ENCODE measurements around the gene TPM4. TPM values are rescaled to one million over a fixed set of nuclear protein-coding genes. Genes with fewer than 3 reads are reported as not detected.
A peak's percentile ranks its signal among the peaks of the same experiment; 100 is the strongest.
"Not testable (repeated sequence)": the region's sequence is repeated elsewhere in the genome, so short reads cannot be mapped to it uniquely, and the experiment has no call there.

TPM4 gene
- 100 to 1,000 TPM; 193 to 331 (median 238) TPM for polyA plus RNA-seq (ENCODE audit: insufficient read length in 10 of 10)
- long read RNA-seq, donor 1, transcript TPM4-213 (1 exons, 2,672 nt): major isoform, 40 of 123 reads
- long read RNA-seq, donor 1, transcript TPM4-201 (8 exons, 2,666 nt): minor isoform, 38 of 123 reads
- long read RNA-seq, donor 1, partial matches to known transcripts: 44 of 123 reads
- long read RNA-seq, donor 1, other reads (novel, unspliced or antisense): 0 of 123 reads
- long read RNA-seq, donor 2, transcript TPM4-201 (8 exons, 2,666 nt): major isoform, 42 of 117 reads
- long read RNA-seq, donor 2, transcript TPM4-213 (1 exons, 2,672 nt): minor isoform, 36 of 117 reads
- long read RNA-seq, donor 2, partial matches to known transcripts: 39 of 117 reads
- long read RNA-seq, donor 2, other reads (novel, unspliced or antisense): 0 of 117 reads
- long read RNA-seq, donor 3, partial matches to known transcripts: 0 of 1 reads
- long read RNA-seq, donor 3, other reads (novel, unspliced or antisense): 0 of 1 reads
- long read RNA-seq, donor 4, transcript TPM4-201 (8 exons, 2,666 nt): minor isoform, 46 of 184 reads
- long read RNA-seq, donor 4, transcript TPM4-213 (1 exons, 2,672 nt): major isoform, 57 of 184 reads
- long read RNA-seq, donor 4, partial matches to known transcripts: 81 of 184 reads
- long read RNA-seq, donor 4, other reads (novel, unspliced or antisense): 0 of 184 reads
- long read RNA-seq, donor 5, transcript TPM4-213 (1 exons, 2,672 nt): major isoform, 86 of 276 reads
- long read RNA-seq, donor 5, transcript TPM4-201 (8 exons, 2,666 nt): minor isoform, 82 of 276 reads
- long read RNA-seq, donor 5, partial matches to known transcripts: 80 of 276 reads
- long read RNA-seq, donor 5, other reads (novel, unspliced or antisense): 25 of 276 reads
- long read RNA-seq, donor 6, transcript TPM4-201 (8 exons, 2,666 nt): minor isoform, 77 of 263 reads
- long read RNA-seq, donor 6, transcript TPM4-213 (1 exons, 2,672 nt): major isoform, 78 of 263 reads
- long read RNA-seq, donor 6, partial matches to known transcripts: 90 of 263 reads
- long read RNA-seq, donor 6, other reads (novel, unspliced or antisense): 14 of 263 reads
- long read RNA-seq, donor 7, transcript TPM4-213 (1 exons, 2,672 nt): minor isoform, 44 of 202 reads
- long read RNA-seq, donor 7, transcript TPM4-206 (4 exons, 877 nt): minor isoform, 5 of 202 reads
- long read RNA-seq, donor 7, transcript TPM4-201 (8 exons, 2,666 nt): major isoform, 64 of 202 reads
- long read RNA-seq, donor 7, partial matches to known transcripts: 89 of 202 reads
- long read RNA-seq, donor 7, other reads (novel, unspliced or antisense): 0 of 202 reads
- long read RNA-seq, donor 8, transcript TPM4-201 (8 exons, 2,666 nt): minor isoform, 58 of 276 reads
- long read RNA-seq, donor 8, transcript TPM4-213 (1 exons, 2,672 nt): major isoform, 97 of 276 reads
- long read RNA-seq, donor 8, partial matches to known transcripts: 120 of 276 reads
- long read RNA-seq, donor 8, other reads (novel, unspliced or antisense): 0 of 276 reads
- long read RNA-seq, donor 9, transcript TPM4-201 (8 exons, 2,666 nt): minor isoform, 13 of 27 reads
- long read RNA-seq, donor 9, transcript TPM4-213 (1 exons, 2,672 nt): major isoform, 14 of 27 reads
- long read RNA-seq, donor 9, partial matches to known transcripts: 0 of 27 reads
- long read RNA-seq, donor 9, other reads (novel, unspliced or antisense): 0 of 27 reads

DNA sequence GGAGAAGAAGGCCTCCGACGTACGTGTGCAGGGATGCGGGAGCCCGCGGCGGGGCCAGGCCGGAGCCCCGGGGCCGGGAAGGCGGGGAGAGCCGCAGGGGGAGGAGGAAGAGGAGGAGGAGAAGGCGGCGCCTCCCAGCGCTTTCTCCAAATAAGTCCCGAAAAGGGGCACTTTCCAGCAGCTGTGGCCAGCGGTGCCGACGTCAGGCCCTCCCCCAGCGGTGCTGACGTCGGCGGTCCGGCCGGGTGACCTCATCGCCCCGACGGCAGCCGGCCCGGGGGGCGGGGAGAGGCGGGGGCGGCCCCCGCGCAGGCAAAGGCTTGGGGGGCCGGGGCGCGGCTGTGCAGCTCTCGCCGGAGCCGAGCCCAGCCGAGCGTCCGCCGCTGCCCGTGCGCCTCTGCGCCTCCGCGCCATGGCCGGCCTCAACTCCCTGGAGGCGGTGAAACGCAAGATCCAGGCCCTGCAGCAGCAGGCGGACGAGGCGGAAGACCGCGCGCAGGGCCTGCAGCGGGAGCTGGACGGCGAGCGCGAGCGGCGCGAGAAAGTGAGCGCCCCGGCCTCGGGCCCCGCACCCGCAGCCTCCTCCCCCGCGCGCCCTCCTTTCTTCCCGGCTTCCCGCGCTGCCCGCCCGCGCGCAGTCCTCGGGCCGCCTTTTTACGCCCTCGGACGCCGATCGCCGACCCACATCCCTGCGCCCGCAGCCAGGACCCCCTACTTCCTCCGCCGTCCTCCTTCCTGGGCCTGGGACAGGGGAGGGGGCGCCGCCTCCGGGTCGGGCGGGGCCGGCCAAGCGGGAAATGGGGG is at the start of gene TPM4:
TSS of gene TPM4 (plus strand) at position 342 of the 804 bp plus-strand sequence. CDS start at position 413, 71 bp downstream.
- DNase-seq: peak; percentile 96 to 98 (median 96)

GRCh38 chr19:16026756-16027155 is 49.5 kb upstream of the TPM4 start:
- DNase-seq: no peak

- no peak for DNase-seq
Observed at GRCh38 chr19:16027528-16027927, 48.8 kb upstream of the TPM4 start.

DNA sequence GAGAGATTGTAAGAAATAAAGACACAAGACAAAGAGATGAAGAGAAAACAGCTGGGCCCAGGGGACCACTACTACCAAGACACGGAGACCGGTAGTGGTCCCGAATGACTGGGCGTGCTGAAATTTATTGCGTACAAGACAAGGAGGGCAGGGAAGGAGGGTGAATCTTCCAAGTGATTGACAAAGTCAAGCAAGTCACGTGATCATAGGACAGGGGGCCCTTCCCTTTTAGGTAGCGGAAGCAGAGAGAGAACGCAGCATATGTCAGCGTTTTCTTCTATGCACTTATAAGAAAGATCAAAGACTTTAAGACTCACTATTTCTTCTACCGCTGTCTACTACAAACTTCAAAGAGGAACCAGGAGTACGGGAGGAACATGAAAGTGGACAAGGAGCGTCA is 46.1 kb upstream of the TPM4 start:
- DNase-seq: not testable (repeated sequence)

DNA sequence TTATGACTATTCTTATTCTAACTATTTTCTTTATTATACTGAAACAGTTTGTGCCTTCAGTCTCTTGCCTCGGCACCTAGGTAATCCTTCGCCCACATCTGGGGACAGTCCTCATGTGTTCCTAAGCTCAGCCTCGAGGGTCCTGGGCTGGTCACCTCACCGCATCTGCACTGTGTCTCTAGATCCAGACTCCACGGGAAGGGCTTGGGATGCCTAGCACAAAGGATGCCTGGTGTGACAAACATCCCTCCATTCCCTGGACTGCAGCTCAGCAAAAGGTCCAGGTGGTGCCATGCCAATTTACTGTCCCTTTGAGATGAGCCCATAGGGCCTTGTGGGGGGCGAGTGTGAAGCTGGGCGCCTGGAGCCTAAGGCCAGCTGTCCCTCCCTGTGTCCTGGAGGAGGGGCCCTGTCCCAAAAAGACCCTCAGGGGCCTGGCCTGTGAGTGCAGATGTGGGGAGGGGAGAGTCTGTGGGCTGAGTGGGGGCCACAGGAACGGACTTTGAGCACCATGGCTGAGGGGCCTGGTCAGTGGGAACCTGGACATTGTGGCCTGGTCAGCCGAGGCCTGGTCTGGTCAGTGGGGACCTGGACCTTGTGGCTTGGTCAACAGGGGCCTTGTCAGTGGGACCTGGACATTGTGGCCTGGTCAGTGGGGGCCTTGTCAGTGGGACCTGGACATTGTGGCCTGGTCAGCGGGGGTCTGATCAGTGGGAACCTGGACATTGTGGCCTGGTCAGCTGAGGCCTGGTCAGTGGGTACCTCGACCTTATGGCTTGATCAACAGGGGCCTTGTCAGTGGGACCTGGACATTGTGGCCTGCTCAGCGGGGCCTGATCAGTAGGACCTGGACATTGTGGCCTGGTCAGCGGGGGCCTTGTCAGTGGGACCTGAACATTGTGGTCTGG is 45.1 kb upstream of the TPM4 start:
- DNase-seq: no peak

DNA sequence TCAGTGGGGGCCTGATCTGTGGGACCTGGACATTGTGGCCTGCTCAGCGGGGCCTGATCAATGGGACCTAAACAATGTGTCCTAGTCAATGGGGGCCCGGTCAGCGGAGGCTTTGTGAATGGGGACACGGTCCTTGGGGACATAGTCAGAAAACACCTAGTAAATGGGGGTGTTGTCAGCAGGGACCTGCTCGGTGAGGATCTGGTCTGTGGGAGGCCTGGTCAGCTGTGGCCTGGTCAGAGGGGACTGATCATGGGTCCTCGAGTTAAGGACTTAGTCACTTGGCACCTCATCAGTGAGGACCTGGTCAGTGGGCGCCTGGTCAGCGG is 44.5 kb upstream of the TPM4 start:
- no peak for DNase-seq

GRCh38 chr19:16032509-16033135 is 43.7 kb upstream of the TPM4 start:
- DNase-seq: no peak

- no peak for DNase-seq
Observed at GRCh38 chr19:16033136-16033530, 43.2 kb upstream of the TPM4 start.

- DNase-seq: no peak
Observed at GRCh38 chr19:16033721-16034120, 42.6 kb upstream of the TPM4 start.

DNA sequence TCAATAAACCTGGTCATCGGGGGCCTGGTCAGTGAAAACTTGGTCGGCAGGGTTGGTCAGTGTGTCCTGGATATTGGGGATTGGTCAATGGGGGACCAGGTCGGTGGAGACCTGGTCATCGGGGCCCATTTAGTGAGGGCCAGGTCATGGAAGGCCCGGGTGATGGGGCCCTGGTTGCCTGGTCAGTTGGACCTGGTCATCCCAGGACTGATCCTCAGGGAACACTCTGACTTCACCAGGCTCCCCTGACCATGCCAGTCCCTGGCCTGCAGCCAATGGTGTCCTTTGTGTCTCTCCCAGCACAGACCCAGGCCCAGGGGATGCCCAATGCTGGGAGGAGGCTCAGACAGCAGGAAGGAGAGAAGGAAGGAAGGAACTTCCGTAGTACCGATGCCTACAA is 42.1 kb upstream of the TPM4 start:
- no peak for DNase-seq

GRCh38 chr19:16034958-16035560 is 41.2 kb upstream of the TPM4 start:
- DNase-seq: no peak

DNA sequence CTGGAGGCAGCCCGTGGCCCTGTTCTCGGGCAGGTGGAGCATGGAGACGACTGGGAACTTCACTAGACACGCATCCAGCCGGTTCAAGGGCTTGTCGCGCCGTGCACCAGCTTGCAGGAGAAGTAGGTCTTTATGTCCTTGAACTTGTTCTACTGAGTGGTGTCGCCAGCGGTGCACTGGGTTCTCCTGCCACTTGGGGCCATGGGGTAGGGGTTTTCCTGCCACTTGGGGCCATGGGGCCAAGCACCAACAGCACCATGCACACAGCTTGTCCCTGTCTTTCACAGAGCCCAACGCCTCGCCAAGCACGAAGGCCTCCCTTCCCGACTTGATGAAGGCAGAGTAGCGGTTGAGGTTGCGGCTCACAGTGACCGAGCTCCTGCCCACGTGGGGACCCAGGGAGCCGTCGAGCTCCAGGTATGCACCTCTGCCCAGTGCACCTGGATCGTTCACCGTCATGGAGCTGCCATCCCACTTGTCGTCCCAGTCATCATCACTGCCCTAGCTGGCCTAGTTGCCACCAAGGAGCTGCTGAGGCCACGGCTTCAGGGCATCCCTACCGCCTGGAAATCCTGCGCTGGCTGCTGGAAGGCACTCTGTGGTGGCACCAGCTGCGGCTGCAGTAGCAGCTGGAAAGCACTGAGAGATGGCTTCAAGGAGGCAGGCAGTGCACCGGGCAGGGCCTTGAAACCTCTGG is 40.5 kb upstream of the TPM4 start:
- no peak for DNase-seq

DNA sequence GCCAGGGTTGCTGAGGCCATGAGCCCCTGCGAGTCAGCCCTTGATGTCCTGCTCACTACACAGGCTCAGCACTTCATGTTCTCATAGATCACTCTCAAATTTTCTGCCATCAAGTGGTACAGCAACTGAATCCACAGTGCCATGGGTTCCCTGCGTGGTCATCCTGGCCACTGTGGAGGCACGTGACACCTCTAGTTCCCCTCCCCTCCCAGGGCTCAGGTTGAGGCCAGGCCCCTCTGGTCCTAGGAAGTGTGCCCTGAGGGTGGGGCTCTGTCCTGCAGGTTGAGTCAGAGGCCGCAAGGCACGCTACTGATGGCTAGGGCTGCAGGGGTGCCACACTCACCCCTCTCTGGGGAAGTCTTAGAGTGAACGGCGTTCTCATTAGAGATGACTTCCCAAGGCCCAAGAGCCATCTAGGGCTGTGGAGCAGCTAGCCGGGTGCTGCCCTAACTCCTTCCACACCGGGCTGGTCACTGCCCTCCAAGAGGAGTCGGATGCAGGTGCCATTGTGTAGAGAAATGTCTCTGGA is 39.8 kb upstream of the TPM4 start:
- no peak for DNase-seq

DNA sequence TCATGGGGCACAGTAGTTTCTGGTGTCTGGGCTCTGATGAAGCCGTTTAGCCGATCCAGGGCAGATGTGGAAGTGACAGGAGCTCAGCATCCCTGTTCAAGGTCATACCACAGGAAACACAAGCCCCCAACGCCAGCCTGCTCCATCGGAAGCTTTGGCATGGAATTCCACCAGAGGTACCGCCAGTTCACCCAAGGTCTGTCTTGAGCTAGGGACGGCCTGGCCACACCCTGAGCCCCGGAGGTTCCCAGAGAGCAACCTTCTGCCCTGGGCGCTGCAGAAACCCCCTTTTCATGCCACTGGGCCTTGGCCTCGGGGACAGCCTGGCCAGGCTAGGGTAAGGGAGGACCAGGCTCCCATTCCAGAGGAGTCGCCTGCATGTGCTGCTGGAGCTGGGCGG is 39.4 kb upstream of the TPM4 start:
- no peak for DNase-seq

DNA sequence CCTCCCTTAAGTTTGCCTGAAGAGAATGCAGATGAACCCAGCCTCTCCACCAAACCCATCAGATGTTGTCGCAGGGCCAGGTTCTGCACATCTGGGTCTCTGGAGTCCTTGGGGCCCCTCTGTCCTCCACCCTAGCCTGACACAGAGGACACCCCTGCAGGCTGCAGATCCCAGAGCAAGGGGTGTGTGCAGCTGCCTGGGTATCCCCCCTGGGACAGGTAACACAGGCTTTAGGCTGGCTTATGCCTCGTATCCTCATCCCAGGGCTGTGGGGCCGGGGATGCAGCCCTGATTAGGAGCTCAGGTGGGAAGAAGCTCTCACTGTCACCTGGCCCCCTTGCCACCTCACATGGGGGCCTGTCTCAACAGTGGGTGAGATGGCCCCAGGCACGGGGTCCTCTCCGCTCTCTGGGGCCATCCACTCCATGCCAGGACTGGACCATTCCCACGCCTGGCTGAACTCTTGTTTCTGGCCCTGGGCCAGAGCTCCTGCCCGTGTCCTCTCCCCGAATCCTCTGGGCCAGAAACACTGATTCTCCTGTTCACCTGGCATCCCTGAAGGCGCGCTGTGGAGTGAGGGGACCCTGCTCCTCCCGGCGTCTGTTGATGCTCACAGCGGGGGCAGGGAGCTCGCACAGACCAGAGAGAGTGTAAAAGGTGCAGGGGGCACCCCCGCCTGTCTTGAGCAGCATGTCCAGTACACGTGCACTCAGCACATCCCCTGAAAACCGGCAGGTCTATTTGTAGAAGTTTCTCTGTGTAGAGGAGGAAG is 38.7 kb upstream of the TPM4 start:
- no peak for DNase-seq

DNA sequence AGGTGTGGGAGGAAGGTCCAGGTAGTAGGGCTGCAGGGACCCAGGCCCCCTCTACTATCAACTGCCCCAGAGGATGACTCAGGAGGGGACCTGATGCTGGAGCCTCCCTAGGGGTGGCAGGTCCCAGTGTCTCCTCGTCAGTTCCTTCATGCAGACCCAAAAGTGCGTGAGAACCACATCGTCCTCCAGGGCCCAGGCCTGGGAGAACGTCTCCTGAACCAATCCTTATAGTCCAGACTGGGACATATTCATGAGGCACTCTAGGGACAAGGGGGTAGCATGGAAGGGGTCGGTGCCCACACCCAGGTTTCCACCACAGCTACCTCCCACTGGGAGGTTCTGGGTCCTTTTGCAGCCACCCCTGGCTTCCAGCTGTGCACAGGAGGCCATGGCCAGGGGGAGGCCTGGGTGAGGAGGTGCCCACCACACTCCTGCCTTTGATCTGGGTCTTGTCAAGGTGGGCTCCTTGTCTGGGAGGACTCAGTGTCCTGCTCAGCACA is 38.0 kb upstream of the TPM4 start:
- no peak for DNase-seq

All from muscle of back (tissue), 13 donors.